HG03442 (cell line): ENCODE measurements around the gene HOXC10.

Experiments
- ATAC-seq: cut with Tn5 transposase; IDR thresholded peaks from one replicate; pipeline ENCODE4 v1.9.1; 2021; ENCODE audit warnings: mild to moderate bottlenecking, moderate library complexity; ENCODE audit not compliant: unreplicated experiment

HOXC10 gene

DNA sequence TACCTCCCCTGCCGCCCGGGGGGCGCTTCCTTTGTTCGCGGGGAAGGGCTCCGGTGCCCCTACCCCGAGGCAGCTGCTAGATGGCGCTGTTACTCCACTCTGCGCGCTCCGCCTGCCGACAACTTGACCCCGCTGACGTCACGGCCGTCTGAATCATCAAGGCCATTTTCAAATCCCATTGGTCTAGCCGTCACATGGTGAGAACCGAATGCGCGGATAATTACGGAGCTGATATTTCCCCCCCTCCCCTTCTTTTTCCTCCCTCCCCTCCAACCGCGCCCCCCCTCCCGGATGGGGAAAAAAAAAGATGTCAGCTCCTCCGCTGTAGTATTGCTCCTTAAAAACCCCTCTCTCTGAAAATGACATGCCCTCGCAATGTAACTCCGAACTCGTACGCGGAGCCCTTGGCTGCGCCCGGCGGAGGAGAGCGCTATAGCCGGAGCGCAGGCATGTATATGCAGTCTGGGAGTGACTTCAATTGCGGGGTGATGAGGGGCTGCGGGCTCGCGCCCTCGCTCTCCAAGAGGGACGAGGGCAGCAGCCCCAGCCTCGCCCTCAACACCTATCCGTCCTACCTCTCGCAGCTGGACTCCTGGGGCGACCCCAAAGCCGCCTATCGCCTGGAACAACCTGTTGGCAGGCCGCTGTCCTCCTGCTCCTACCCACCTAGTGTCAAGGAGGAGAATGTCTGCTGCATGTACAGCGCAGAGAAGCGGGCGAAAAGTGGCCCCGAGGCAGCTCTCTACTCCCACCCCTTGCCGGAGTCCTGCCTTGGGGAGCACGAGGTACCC, at the start of gene HOXC10:
Gene HOXC10, plus strand, starts transcription at position 246 of the 791 bp plus-strand sequence. Its CDS starts 114 bp downstream, at position 360.
- ATAC-seq, result no peak

DNA sequence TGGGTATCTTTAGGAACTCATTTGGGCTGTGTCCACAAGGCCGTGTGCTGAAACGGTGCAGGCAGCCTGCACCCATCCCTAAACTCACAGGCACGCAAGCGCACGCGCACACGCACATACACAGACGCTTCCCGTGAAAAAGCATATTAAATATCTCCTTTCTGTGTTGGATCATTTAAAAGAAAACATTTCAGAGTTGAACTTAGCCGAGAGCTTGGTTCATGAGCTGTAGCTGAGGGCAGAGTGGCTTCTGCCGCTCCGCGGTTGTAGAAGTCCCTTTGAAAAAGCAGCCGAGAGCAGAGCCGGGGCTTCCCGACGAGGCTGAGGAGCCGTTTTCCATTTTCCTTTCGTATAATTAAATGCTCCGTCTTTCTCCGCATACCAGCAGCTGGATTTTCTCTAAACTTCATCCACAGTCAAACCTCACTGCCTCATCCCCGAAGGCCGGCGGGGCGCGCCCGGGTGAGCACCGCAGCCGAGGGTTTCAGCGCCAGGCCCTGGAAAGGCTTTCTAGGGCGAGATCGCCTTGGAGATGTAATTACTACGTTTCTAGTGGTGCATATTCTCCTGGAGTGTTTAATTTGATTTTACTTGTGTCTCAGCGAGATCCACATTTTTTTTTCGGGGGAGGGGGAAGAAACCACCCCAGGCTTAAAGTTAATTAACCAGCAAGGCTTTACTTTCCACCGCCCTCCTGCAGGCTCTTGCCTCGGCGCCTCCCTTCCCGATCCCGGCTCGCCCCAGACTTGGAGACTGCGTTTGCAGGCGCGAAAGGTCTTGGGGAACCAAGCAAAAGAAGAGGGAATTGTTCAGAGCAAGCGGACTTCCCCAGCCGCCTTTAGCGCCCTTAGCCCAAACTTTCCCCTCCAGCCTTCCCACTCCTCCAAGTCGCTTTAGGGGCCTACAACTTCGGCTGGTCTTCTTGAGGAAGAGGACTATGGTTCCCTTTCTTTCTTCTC, 49.3 kb upstream of the HOXC10 start:
- no peak for ATAC-seq

DNA sequence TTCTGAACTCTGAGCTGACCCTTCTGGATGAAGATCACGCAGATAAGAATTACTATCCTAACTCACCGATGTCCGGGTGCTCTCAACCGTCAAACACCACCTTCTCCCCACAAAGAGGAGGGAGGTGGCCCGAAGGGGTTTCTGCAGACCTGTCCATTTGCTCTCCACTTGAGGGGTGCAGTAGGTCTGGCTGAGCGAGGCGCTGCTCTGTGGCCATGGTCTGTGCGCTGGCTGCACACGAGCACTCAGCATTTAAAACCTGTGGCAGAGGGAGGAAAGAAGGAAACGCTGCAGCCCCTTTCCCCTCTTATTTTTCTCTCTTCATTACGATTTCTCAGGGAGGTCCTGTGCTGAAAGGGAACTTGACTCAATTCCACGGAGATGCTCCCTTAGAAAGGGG, 47.8 kb upstream of the HOXC10 start:
- ATAC-seq, result no peak

DNA sequence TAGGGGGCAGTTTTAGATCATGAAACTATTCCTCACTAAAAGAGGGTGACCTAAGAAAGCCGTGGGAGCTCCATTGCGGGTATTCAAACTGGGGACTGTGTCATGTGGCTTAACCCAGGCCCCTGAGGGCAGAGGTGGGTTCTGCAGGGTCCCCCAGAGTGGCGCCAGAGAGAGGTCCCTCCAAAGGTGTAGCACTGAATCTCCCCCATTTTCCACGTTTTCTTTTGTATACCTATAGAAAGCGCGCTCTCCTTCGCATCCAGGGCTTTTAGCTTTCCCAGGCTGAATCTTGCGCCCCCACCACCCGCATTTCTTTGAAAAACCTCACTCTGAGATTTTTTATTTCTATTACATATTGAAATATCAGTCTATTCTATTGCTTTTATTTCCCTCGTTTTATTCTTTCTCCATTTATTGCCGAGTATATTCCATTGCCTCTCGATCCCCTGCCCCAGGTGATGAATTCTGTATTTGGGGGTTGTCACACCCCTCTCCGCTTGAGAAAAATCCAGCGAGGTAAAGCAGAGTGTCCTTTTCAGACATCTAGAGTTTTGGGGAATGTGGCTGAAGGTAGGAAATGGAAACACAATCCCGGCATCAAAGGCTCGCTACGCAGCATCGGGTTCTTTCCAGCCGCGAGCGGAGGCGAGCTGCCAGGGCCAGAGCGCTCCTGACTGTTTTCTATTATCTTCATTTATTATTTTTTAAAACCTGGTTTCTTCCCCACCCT, 47.2 kb upstream of the HOXC10 start:
- ATAC-seq, result no peak

DNA sequence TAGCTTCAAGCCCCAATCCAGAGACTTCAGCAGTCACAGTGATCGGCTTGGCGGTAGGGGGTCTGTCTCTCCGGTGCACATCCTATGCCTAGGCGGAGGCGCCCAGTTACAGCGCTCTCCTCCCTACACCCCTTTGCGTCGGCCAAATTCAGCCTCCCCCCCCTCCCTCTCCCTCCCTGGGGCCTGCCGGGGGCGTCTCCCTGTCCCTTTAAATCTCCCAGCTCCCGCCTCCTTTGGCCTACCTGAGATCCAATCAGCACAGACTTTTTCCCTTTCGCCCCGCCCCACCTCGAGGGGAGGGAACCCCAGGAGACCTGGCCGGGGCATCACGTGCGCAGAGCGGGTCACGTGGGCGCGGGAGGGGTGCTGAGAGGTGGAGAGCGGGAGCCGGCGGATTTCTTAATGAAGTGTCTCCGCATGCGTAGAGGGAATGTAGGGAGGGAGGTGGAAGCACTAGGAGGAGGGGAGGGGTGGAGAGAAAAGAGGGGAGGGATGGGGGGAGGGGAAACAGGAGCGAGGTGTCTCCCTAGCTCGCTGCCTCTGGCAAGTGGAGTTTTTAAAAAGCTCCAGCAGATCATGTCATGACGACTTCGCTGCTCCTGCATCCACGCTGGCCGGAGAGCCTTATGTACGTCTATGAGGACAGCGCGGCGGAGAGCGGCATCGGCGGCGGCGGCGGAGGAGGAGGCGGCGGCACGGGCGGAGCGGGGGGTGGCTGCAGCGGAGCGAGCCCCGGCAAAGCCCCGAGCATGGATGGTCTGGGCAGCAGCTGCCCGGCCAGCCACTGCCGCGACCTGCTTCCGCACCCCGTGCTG, 46.4 kb upstream of the HOXC10 start, which contains the start of gene HOXC13:
Gene HOXC13, plus strand, starts transcription at position 506 of the 815 bp plus-strand sequence. Its CDS starts 76 bp downstream, at position 582.
- no peak for ATAC-seq

DNA sequence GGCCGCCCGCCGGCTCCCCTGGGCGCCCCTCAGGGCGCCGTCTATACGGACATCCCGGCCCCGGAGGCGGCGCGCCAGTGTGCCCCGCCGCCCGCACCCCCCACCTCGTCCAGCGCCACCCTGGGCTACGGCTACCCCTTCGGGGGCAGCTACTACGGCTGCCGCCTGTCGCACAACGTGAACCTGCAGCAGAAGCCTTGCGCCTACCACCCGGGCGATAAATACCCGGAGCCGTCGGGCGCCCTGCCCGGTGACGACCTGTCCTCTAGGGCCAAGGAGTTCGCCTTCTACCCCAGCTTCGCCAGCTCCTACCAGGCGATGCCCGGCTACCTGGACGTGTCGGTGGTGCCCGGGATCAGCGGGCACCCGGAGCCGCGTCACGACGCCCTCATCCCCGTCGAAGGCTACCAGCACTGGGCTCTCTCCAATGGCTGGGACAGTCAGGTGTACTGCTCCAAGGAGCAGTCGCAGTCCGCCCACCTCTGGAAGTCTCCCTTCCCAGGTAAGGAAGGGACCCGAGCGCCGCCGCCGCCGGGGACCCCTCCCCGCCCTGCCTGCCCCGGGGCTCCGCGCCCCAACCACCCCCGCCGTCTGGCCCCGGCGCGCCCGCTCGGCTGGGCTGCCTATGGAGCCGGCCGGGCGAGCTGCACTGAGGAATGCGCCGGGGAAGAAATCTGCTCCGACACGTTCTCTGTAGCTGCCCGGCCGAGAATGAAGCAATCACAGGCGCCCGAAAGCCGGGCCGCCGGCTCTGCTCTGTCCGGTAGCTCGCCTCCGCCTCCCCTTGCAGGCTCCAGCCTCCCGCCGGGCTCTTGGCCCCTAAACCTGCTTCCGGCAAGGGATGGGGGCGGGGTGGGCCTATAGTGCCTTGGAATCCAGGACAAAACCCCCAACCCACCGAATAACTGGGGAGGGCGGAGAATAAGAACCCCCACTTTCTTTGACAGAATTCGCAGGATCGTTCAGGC, 45.5 kb upstream of the HOXC10 start:
- ATAC-seq, result no peak

DNA sequence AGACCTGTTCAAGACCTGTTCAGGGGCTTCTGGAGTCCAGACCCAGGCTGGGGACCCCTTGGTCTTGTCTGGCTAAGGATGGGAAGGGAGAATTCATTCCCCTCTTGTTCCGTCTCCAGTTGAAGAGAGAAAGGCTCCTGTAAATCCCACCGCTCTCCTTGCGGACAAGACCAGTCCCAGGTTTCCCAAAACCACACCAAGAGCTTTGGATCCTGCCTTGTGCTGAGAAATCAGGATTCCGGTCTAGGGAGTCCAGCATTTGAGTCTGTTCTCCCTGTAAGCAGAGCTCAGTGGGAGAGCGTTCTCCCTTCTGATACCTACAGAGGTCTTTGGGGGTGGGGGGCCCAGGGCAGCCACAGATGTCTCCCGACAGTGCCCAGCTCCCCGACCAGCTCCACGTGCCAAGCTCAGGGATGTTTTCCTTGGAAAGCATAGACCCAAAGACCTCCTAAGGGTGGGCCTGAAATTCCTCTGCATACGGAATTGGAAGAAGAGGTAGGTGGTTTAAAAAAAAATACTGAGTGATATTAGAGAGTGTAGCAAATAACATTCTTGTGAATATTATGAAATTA, 44.4 kb upstream of the HOXC10 start:
- ATAC-seq, result no peak

DNA sequence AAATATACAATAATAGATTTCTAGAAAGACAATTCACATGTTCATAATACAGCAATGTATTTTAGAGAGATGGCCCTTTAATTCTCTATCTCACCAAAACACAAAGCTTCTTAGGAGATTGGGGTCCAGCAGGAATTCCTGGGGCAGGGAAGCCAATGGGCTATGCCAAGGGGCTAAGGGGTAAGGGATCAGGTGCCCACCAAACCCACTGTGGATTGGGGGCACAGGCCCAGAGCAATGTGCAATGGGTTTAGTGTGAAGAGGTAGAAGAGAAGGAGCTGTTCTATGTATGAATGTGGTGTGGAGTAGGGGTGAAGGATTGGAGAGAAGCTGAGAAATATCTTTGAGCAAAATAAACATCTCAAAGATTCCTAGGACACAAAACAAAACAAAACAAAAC, 43.8 kb upstream of the HOXC10 start:
- ATAC-seq, result no peak

DNA sequence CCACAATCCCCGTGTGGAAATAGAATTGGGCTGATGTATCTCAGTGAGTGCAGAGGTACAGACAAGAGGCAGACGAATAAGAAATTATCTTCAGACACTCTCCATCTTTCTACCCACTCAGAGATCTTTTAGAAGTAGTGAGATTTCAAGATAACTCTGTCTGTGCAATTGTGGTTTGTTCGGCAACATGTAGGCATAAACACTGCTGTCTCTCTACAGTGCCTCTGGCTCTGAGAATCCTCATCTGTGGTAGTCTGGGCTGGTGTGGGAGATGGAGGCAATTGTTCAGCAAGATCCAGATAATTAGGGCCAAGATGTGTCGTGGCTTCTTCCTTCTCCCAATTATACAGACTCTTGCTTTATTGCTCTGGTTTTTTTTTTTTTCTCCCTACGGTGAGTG, 43.2 kb upstream of the HOXC10 start:
- no peak for ATAC-seq

DNA sequence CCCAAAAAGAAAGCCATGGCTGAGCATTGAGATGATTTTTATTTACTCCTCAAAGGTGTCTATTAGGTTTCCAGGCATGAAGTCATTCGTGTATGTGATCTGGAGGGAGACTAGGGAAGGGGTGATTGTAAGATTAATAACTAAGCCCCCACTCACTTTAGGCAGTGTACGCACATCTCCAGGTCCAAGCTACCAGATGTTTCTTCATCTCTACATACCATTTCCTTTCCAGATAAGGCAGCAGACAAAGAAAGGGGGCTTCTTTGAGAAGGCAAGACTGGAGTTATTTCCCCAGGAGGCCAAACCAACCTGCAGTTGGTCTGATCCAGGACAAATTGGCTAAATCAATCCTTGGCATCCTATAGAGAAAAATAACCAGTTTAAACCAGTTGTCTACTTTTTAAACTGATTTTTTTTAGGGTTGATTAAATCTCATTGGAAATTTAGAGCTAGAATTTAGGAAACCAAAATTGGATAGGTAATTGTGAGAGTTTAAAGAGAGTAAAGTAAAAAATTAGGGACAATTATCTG, 42.4 kb upstream of the HOXC10 start:
- ATAC-seq, result no peak

DNA sequence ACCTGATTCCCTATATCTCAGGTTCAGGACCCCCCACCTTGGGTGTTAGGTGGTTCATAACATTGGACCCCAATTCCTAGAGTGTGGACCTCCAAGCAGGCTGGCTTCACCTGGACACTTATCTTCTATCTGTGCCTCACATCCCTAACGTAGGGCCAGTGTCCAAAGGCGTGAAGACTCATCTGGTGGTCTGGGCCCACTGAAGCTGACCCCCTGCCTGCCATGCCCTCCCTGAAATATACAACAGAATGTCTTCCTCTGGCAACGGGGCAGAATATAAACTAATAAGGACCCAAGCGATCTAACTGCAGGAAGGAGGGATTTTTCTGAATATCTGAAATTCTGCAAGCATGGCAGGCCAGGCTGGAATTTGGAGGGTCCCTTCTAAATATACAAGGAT, 40.7 kb upstream of the HOXC10 start:
- ATAC-seq, result no peak

DNA sequence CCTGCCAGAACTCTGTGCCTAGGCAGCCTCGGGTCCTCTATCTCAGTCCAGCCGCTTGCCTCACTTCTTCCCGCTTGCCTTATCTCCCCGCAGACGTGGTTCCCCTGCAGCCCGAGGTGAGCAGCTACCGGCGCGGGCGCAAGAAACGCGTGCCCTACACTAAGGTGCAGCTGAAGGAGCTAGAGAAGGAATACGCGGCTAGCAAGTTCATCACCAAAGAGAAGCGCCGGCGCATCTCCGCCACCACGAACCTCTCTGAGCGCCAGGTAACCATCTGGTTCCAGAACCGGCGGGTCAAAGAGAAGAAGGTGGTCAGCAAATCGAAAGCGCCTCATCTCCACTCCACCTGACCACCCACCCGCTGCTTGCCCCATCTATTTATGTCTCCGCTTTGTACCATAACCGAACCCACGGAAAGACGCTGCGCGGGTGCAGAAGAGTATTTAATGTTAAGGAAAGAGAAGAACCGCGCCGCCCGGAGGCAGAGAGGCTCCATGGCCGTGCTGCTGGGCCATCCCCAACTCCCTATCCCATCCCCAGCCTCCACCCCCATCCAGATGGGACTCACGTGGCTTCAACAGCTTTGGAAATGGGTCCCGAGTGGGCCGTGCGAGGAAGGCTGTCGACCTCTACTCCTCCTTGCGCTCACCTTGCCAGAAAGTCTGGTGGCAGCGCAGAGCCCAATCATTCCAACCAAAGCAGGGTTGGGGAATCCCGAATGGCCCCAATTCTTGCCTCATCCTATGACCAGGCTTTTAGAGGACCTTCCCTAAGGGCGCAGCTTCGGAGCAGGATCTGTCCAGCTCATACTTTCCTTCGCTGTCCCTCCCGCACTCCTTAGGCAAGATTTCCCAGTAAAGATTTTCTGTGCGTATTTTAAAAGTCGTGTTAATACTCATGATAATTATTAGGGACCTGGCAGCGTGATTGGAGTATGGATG, 39.8 kb upstream of the HOXC10 start:
- ATAC-seq, result no peak

DNA sequence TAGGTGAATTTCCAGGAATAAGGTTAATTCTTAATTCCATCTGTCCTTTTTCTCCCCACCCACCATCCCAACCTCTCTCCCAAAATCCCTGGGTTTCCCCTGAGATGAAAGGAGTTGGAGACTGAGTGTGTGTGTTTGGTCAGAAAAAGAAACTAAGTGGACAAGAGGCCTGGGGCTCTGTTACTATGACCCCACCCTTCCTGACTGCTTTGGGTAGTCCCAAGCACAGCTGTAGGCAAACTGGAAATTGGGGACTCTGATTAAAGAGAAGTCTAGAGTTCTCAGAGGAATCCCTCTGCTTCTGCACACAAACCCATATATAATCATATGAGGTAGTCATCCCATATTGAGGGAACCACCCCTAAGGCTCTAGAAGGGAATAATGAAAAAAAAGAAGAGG, 37.2 kb upstream of the HOXC10 start:
- no peak for ATAC-seq

DNA sequence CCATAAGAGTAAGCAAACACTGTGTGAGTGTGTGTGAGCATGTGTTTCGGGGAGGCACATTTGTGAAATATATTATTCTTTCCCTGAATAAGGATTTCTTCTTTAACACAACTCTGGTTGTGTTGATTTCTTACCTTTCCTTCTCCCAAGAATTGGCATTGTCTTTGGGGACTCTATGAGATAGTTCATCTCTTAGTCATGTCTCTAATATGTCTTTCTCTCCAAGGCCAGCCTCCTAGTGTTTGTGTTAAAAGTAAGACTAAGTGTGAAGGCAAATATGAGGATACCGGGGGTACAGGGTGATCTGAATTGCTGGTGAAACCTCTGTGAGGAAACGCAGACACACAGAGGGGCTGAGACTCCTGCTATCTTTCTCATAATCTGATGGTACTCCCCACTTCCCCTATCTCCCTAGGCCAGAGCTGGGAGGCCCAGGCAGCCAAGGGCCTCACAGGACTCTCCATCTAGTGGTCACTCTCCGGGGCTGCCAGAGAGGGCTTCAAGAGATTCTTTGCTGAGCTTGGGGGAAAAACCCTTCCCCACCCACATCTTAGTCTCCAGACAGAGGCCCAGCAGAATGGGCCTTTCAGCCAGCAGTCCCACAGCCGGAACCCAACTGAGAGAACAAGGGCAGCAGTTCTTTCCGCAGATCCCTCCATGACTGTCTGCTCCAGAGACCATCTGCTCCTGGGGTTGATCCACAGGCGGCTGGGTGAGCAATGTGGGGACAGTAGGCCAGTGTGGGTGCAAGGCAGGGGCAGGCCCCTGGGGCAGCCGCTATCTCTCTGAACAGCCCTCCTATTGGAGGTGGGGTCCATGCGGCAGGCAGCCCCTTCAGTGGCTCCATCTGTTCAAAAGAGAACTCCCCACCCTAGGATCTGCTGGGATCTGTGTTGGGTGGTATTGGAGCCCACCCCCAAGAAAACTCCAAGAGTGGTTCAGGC, 36.0 kb upstream of the HOXC10 start:
- no peak for ATAC-seq

DNA sequence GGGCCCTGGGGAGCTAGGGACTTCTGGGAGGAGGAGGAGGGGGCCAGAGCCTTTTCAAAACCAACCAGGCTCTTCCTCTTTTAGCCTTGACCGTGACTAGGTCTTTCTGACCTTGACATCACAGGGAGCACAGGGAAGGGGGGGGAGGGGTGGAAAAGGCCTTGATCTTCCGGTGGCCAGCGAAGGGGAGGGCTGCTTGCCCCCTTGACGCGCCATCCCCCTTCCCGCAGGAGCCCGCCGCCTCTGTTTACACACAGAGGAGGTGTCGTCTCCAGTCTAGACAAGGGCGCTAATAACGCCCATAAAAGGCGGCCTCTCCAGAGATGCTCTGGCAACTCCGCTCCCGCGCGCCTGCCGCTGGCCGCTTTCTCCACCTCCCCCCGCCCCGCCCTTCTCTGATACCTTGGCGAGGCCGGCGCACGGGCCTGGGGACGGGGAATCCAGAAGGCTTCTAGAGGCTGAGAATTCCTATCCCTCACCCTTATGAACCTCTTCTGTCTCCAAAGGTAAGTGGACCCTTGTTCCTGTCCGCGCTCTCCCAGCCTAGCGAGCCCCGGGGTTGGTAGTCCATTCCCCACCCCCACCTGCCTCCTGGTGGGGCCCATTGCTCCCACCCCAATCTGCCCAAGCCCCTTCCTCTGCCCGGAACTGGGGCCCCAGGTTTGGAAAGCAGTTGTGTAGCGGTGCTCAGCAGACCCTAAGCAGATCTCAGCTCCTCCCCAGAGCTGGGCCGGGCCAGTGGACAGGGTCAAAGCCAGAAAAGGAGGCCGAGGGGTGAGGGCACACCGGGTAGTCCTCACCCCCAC, 35.1 kb upstream of the HOXC10 start:
- no peak for ATAC-seq

DNA sequence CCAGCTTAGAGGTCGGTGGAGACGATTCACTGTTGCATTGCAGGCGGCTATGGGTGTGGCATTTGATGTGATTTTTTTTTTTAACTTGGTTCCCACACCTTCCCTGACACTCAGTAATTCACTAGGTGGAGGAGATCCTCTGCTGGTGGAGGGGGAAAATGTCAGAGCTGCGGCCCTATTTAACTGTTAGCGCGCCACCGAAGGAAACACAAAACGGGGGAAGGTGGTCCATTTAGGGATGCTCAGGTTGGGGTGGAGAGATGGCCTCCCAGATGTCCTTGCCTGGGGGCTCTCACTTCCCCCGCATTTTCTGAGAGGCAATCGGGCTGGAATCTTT, 34.5 kb upstream of the HOXC10 start:
- ATAC-seq, result no peak
